ENCODE measurements around the gene LRRC37B. TPM values are rescaled to one million over a fixed set of nuclear protein-coding genes. Genes with fewer than 3 reads are reported as not detected.
"Not testable (repeated sequence)": the region's sequence is repeated elsewhere in the genome, so short reads cannot be mapped to it uniquely, and the experiment has no call there.

LRRC37B gene
- total RNA-seq: 10 to 100 TPM; 46.6 to 64.8 (median 57.1) TPM
- 49.9 TPM for total RNA-seq (2013)

GRCh38 chr17:32006957-32007462 is at the start of gene LRRC37B:
LRRC37B (plus strand) TSS chr17:32007383; CDS start chr17:32021393, 14,010 bp downstream.
- peak; percentile 88 to 91 for DNase-seq
- Histone ChIP-seq H3K27ac (ENCODE audit: low read length) (peak within 1 kb of the TSS; percentile 61), H3K4me3 (ENCODE audit: low read length) (peak within 1 kb of the TSS; percentile 80), H3K27me3 (ENCODE audit: control insufficient read depth, insufficient read depth, low read length) (no peaks in the 10 kb centered on the region), H3K9me3 (ENCODE audit: control insufficient read depth, insufficient read depth, low read length) (no peaks in the 10 kb centered on the region), H3K4me1 (ENCODE audit: control insufficient read depth, insufficient read depth, low read length) (peaks cover 34% of the 10 kb centered on the region), H3K36me3 (ENCODE audit: control insufficient read depth, insufficient read depth, low read length) (no peaks in the 10 kb centered on the region)
- H3K4me1 Mint-ChIP-seq: peaks cover 34 to 38% of the 10 kb centered on the region in 2 donors
- H3K36me3 Mint-ChIP-seq: no peaks in the 10 kb centered on the region
- peak within 1 kb of the TSS; percentile 89 to 91 for H3K27ac Mint-ChIP-seq
- ATAC-seq: peak; percentile 88 to 97 (median 94)
- under 1% methylated on average over 51 of the region's 51 CpGs for WGBS (ENCODE audit: insufficient coverage)
- TF ChIP-seq, protein P1, sequence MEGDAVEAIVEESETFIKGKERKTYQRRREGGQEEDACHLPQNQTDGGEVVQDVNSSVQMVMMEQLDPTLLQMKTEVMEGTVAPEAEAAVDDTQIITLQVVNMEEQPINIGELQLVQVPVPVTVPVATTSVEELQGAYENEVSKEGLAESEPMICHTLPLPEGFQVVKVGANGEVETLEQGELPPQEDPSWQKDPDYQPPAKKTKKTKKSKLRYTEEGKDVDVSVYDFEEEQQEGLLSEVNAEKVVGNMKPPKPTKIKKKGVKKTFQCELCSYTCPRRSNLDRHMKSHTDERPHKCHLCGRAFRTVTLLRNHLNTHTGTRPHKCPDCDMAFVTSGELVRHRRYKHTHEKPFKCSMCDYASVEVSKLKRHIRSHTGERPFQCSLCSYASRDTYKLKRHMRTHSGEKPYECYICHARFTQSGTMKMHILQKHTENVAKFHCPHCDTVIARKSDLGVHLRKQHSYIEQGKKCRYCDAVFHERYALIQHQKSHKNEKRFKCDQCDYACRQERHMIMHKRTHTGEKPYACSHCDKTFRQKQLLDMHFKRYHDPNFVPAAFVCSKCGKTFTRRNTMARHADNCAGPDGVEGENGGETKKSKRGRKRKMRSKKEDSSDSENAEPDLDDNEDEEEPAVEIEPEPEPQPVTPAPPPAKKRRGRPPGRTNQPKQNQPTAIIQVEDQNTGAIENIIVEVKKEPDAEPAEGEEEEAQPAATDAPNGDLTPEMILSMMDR (IDR thresholded peaks at IDR 0.05): peak; percentile 86
- intact Hi-C loops (cut with micrococcal nuclease): loop anchor here (1.0 kb wide), 1 partner anchor 132 kb away; no protein-coding TSS in a partner anchor
- no peaks in the 10 kb centered on the region for H3K27me3 Mint-ChIP-seq (ENCODE audit: low read depth in 2 of 2)
- peak within 1 kb of the TSS; percentile 95 for H3K4me3 Mint-ChIP-seq
- H3K9me3 Mint-ChIP-seq: no peaks in the 10 kb centered on the region

- H3K27me3 ChIP-seq (ENCODE audit: control insufficient read depth, insufficient read depth, low read length); H3K4me3 Mint-ChIP-seq; ATAC-seq; H3K9me3 ChIP-seq (ENCODE audit: control insufficient read depth, insufficient read depth, low read length); H3K4me1 ChIP-seq (ENCODE audit: control insufficient read depth, insufficient read depth, low read length); H3K4me3 ChIP-seq (ENCODE audit: low read length); DNase-seq; H3K36me3 Mint-ChIP-seq; H3K27me3 Mint-ChIP-seq (ENCODE audit: low read depth in 2 of 2); H3K27ac ChIP-seq (ENCODE audit: low read length); H3K9me3 Mint-ChIP-seq; intact Hi-C loops (cut with micrococcal nuclease): not testable (repeated sequence)
- Mint-ChIP-seq H3K27ac (peak overlapping the region; percentile 38 to 71), H3K4me1 (peaks cover 5 to 15% of the 10 kb centered on the region in 2 donors)
- peaks cover 13% of the 10 kb centered on the region for H3K36me3 ChIP-seq (ENCODE audit: control insufficient read depth, insufficient read depth, low read length)
- 100% methylated on average over 6 of the region's 8 CpGs for WGBS (ENCODE audit: insufficient coverage)
Measured at GRCh38 chr17:31964131-31964530, 43.1 kb upstream of the LRRC37B start.

DNA sequence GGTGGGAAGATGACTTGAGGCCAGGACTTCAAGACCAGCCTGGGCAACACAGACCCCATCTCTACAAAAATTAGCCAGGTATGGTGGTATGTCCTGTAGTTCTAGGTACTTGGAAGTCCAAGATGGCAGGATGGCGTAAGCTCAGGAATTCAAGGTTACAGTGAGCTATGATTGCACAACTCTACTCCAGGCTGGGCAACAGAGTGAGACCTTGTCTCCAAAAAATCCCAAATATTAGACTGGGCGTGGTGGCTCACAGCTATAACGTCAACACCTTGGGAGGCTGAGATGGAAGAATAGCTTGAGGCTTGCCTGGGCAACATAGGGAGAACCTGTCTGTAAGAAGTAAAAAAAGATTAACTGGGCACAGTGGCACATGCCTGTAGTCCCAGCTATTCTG is 39.5 kb upstream of the LRRC37B start:
- H3K4me3 ChIP-seq (ENCODE audit: low read length): no peak overlapping the region

GRCh38 chr17:31970416-31970815 is 36.8 kb upstream of the LRRC37B start:
- H3K4me3 ChIP-seq (ENCODE audit: low read length); intact Hi-C loops (cut with micrococcal nuclease); H3K4me1 Mint-ChIP-seq; H3K4me3 Mint-ChIP-seq; ATAC-seq; H3K27me3 Mint-ChIP-seq (ENCODE audit: low read depth in 2 of 2); H3K27ac ChIP-seq (ENCODE audit: low read length); H3K36me3 Mint-ChIP-seq; H3K9me3 Mint-ChIP-seq; H3K27me3 ChIP-seq (ENCODE audit: control insufficient read depth, insufficient read depth, low read length); H3K4me1 ChIP-seq (ENCODE audit: control insufficient read depth, insufficient read depth, low read length); DNase-seq; H3K27ac Mint-ChIP-seq; H3K9me3 ChIP-seq (ENCODE audit: control insufficient read depth, insufficient read depth, low read length): not testable (repeated sequence)
- peaks cover 13% of the 10 kb centered on the region for H3K36me3 ChIP-seq (ENCODE audit: control insufficient read depth, insufficient read depth, low read length)
- WGBS (ENCODE audit: insufficient coverage): 95% methylated on average over 4 of the region's 5 CpGs

More for the DNA sequence above, 39.5 kb upstream of the LRRC37B start:
- 98% methylated on average over 3 of the region's 3 CpGs for WGBS (ENCODE audit: insufficient coverage)
- no peaks in the 10 kb centered on the region for H3K27me3 Mint-ChIP-seq (ENCODE audit: low read depth in 2 of 2)
- peaks cover 8% of the 10 kb centered on the region for H3K36me3 ChIP-seq (ENCODE audit: control insufficient read depth, insufficient read depth, low read length)
- no peaks in the 10 kb centered on the region for H3K4me1 ChIP-seq (ENCODE audit: control insufficient read depth, insufficient read depth, low read length)
- H3K36me3 Mint-ChIP-seq: no peaks in the 10 kb centered on the region
- TF ChIP-seq, protein P1 (IDR thresholded peaks at IDR 0.05): no peak
- H3K27me3 ChIP-seq (ENCODE audit: control insufficient read depth, insufficient read depth, low read length): no peaks in the 10 kb centered on the region
- no peaks in the 10 kb centered on the region for H3K9me3 ChIP-seq (ENCODE audit: control insufficient read depth, insufficient read depth, low read length)
- H3K4me1 Mint-ChIP-seq: peaks cover 0 to 11% of the 10 kb centered on the region in 2 donors
- intact Hi-C loops (cut with micrococcal nuclease): no loop called here
- ATAC-seq: no peak
- no peak overlapping the region for H3K4me3 Mint-ChIP-seq
- no peaks in the 10 kb centered on the region for H3K9me3 Mint-ChIP-seq
- H3K27ac ChIP-seq (ENCODE audit: low read length): no peak overlapping the region
- no peak for DNase-seq
- no peak overlapping the region for H3K27ac Mint-ChIP-seq

DNA sequence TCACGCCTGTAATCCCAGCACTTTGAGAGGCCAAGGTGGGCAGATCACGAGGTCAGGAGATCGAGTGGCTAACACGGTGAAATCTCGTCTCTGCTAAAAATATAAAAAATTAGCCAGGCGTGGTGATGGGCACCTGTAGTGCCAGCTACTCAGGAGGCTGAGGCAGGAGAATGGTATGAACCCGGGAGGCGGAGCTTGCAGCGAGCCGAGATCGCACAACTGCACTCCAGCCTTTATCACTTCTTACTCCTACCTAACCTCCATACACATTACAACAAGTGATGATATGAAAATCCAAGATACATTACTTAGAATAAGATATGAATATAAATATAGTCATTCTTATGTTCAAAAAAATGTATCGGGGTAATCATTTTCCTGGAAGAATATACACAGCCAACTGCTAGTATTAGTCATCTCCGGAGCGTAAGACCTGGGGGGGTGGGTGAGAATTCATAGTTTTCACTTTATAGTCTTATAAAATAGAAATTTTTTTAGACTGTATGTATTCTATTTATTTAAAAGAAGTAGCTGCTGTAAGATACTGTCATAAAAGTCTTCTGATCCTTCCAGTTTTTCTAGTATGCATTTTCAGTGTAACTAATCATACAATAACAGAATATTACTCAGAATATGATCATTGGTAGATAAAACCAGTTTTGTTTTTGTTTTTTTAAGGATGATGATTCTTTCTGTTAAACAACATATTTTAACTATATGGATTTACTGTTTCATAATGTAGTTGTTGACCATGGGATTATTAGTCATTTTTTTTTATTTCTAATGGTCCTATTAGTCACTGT is 32.7 kb upstream of the LRRC37B start:
- H3K36me3 Mint-ChIP-seq: peaks cover 12% of the 10 kb centered on the region
- H3K4me3 Mint-ChIP-seq; H3K4me1 Mint-ChIP-seq; intact Hi-C loops (cut with micrococcal nuclease); H3K4me1 ChIP-seq (ENCODE audit: control insufficient read depth, insufficient read depth, low read length); H3K9me3 Mint-ChIP-seq; H3K27me3 Mint-ChIP-seq (ENCODE audit: low read depth in 2 of 2); H3K9me3 ChIP-seq (ENCODE audit: control insufficient read depth, insufficient read depth, low read length); H3K27ac ChIP-seq (ENCODE audit: low read length); H3K27me3 ChIP-seq (ENCODE audit: control insufficient read depth, insufficient read depth, low read length); H3K27ac Mint-ChIP-seq; H3K4me3 ChIP-seq (ENCODE audit: low read length); ATAC-seq; DNase-seq: not testable (repeated sequence)
- peaks cover 18% of the 10 kb centered on the region for H3K36me3 ChIP-seq (ENCODE audit: control insufficient read depth, insufficient read depth, low read length)
- WGBS (ENCODE audit: insufficient coverage): 97% methylated on average over 8 of the region's 14 CpGs

GRCh38 chr17:31975391-31975790 is 31.8 kb upstream of the LRRC37B start:
- H3K27me3 Mint-ChIP-seq (ENCODE audit: low read depth in 2 of 2); H3K4me3 ChIP-seq (ENCODE audit: low read length); ATAC-seq; H3K4me3 Mint-ChIP-seq; intact Hi-C loops (cut with micrococcal nuclease); H3K27ac ChIP-seq (ENCODE audit: low read length); H3K9me3 ChIP-seq (ENCODE audit: control insufficient read depth, insufficient read depth, low read length); H3K27ac Mint-ChIP-seq; H3K27me3 ChIP-seq (ENCODE audit: control insufficient read depth, insufficient read depth, low read length); DNase-seq; H3K4me1 Mint-ChIP-seq; H3K4me1 ChIP-seq (ENCODE audit: control insufficient read depth, insufficient read depth, low read length); H3K9me3 Mint-ChIP-seq: not testable (repeated sequence)
- H3K36me3 Mint-ChIP-seq: peaks cover 14% of the 10 kb centered on the region
- 83% methylated on average over 3 of the region's 5 CpGs for WGBS (ENCODE audit: insufficient coverage)
- peaks cover 18% of the 10 kb centered on the region for H3K36me3 ChIP-seq (ENCODE audit: control insufficient read depth, insufficient read depth, low read length)
